Neural progenitor cell (in vitro differentiated cells): ENCODE results near the gene KRT222.

Experiments
- EZH2 ChIP-seq: fragments of 200-600 bp; sonication (generic); IDR thresholded peaks from 2 replicates; pipeline ENCODE4 v1.6.1; 2017; ENCODE audit warnings: antibody characterized with exemption, mild to moderate bottlenecking, moderate library complexity
- EZH2phosphoT487 ChIP-seq: fragments of 200-600 bp; sonication (generic); IDR thresholded peaks from 2 replicates; pipeline ENCODE4 v1.6.1; 2017; ENCODE audit warnings: antibody characterized with exemption
- TF ChIP-seq, protein P1 (sequence below): fragments of 200-600 bp; sonication (generic); IDR thresholded peaks from 2 replicates; pipeline ENCODE4 v1.5.1; 2017; ENCODE audit warnings: antibody characterized with exemption, mild to moderate bottlenecking

DNA sequence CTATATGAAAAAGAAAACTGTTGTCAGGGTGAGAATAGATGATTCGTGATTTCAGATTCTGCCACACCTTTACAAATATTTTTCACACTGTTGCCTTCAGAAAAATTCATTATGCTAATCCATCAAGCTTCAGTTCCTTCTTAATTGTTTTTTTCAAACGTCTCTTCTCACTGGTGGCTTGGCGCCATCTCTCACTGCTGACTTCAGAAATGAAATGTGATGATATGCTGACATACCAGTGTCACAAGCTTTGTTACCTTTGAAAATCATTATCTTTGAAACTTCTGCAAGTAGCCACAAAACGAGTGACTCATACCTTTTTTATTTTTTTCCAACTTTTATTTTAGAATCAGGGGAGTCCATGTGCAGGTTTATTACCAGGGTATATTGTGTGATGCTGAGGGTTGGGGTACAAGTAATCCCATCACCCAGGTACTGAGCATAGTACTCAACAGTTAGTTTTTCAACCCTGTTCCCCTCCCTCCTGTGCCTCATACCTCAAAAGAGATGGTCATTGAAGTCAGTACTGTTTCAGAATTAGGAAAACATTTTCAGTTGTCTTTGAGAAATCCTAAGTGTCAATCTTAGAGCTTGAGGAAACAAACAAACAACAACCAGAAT lies 14.0 kb upstream of the KRT222 start:
- TF ChIP-seq EZH2: no peak
- TF ChIP-seq, protein P1, sequence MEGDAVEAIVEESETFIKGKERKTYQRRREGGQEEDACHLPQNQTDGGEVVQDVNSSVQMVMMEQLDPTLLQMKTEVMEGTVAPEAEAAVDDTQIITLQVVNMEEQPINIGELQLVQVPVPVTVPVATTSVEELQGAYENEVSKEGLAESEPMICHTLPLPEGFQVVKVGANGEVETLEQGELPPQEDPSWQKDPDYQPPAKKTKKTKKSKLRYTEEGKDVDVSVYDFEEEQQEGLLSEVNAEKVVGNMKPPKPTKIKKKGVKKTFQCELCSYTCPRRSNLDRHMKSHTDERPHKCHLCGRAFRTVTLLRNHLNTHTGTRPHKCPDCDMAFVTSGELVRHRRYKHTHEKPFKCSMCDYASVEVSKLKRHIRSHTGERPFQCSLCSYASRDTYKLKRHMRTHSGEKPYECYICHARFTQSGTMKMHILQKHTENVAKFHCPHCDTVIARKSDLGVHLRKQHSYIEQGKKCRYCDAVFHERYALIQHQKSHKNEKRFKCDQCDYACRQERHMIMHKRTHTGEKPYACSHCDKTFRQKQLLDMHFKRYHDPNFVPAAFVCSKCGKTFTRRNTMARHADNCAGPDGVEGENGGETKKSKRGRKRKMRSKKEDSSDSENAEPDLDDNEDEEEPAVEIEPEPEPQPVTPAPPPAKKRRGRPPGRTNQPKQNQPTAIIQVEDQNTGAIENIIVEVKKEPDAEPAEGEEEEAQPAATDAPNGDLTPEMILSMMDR: no peak
- TF ChIP-seq EZH2phosphoT487: no peak
